AG20443 (cell line): ENCODE results near the gene RPL28.

Source experiments
- DNase-seq: peaks from one replicate; pipeline ENCODE4 v3.0.0; 2012; ENCODE audit warnings: low spot score, mixed read lengths

Gene RPL28

DNA sequence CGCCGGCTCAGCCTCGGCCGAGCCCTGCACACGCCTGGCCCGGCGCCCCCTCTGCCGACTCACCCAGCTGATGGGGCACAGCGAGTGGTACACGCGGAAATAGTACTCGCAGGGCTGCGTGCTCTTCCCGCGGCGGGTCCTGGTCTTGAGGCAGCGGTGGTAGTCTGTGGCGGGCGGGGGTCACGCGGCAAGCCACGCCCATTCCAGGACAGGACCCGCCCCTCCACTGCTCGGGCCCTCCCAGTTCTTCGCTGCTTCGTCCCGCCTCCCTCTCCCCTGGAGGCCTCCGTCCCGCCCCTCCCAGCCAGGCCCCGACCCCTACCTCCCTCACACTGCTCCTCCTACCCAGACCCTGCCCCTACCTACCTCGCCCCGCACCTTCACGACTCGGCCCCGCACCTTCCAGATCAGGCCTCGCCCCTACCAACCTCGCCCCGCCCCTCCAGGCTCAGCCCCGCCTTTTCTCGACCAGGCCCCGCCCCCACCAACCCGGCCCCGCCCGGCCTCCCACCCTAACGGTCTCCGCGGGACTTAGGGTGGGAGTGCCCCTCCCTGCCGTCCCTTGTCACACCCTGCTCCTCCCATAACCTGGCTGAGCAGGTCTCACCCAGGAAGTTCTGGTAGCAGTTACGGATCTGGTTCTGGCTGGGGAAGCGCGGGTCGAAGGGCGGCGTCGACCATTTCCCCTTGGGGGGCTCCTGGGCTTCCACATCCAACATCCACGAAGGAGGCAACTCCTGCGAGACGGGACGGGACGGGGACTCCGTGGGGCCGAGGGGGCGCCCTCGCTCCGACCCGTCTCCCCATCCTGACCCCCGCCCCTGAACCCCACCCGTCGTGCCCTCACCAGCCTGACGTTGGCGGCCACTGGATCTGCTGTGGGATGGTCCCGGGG is 31.7 kb upstream of the RPL28 start:
- DNase-seq, result peak; percentile 91

DNA sequence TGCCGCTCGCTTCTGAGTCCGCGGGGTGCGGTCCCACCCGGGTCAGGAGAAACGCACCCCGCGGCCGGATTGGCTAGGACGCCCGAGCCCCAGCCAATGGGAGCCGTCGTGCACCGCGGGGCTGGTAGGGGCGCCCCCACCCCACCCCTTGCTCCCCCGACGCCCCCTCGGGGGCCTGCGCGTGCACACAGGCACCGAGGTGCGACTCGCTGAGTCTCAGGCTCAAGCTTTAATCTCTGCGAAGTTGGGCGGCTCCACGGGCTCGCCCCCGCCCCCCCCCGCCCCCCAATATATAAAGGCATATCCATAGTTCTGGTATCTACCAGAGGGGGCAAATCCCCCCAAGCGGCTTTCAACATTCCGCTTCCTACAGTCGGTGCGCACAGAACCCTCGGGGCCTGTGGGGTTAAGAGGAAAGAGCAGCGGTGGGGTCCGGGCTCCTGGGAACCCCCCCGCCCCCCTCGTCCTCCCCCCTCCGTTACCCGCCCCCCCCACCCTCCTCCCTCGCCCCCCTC is 31.0 kb upstream of the RPL28 start, which contains the start of gene COX6B2:
COX6B2 (minus strand) TSS at position 22 of the 515 bp plus-strand sequence. CDS start 198 bp downstream, outside the sequence.
- peak; percentile 15 for DNase-seq

DNA sequence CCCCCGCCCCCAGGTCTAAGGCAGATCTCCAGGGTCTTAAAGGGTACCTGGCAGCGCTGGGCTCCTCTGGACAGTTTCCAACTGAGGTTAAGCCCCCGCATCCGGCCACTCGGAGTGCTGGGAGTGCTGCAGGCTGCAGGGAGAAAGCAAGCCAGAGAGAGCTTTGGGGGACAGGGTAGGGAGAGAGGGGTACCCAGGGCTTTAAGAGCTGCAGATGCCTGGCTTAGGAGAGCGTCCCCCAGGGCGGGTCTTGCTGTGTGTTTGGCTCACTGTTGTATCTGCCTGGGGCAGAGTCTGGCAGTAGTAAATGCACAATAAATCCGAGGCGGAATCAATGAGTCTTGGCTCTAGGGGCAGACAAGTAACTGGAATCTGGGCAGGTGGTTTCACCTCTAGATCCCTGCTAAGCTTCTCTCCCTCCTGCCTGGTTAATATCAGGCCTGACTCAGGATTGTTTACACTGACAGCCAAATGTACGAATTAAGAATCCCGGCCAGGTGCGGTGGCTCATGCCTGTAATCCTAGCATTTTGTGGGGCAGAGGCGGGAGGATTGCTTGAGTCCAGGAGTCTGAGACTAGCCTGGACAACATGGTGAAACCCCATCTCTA is 30.4 kb upstream of the RPL28 start:
- DNase-seq, result peak; percentile 16

DNA sequence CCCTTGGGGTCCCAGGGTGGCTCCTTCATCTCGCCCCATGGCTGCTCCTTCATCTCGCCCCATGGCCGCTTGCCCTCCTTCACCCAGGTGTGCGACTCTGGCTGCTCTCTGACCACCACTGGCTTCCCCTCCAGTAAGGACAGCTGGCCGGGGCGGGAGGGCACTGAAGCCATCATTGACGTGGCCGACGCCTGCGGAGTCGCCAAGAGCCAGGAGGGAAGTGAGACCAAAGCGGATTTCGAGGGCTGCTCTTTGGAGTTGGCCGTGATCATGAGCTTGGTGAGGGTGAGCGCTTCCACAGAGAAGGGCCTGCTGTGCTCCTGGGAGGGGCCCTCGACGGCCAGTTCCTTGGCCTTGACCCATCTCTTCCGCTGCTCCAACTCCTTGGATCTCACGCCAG is 27.2 kb upstream of the RPL28 start:
- DNase-seq, result no peak

DNA sequence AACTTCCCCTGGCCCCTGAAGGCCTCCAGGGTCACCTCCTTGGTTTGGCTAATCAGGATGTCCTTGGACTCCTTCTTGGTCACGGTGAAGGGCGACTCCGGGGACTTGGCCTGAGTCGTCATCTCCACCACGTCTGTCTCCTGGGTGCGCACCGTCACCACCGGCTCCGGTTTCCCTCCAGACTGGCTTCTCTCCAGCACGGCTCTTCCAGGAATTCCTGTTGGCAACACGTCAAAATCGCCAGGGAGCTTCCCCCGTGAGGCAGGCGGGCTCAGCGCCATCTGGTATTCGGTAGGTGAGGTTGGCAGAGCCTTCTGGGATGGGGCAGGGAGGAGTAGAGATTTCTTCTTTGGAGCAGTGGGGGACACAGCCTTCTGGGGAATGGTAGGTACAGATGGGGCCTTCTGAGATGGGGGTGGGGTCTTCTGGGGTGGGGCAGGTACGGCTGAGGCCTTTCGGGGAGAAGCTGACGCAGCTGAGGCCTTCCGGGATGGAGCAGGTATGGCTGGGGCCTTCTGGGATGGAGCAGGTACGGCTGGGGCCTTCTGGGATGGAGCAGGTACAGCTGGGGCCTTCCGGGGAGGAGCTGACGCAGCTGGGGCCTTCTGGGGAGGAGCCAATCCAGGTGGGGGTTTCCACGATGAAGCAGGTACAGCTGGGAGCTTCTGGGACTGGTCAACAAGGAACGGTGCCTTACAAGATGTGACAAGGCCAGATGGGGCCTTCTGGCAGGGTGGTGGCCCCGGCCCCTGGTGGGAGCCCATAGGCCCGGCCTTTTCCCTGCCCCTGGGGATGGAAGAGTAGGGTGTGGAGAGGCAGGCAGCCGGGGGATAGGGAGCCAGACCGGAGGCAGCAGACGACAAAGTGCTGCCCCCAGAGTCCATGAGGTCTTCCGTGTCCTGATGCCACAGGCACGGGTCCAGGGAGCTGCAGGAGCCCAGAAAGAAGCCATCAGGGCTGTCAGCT is 26.5 kb upstream of the RPL28 start:
- no peak for DNase-seq

DNA sequence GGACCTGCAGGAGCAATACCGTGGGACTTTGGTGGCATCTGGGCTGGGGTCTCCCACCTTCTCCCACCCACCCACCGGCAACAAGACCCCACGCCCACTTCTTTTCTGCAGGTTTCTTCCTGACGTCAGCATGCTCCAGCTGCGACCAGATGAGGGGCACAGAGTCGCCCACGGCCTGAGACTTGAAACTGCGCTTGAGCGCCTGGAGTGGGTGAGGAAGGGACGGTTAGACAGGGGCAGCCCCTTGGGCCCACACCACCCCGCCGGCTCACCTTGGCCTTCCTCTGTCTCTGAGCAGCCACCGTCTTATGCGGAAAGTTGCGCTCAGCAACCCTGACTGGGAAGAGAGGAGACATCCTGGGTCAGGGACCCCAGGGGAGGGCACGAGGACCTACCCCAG is 24.8 kb upstream of the RPL28 start:
- DNase-seq, result no peak

DNA sequence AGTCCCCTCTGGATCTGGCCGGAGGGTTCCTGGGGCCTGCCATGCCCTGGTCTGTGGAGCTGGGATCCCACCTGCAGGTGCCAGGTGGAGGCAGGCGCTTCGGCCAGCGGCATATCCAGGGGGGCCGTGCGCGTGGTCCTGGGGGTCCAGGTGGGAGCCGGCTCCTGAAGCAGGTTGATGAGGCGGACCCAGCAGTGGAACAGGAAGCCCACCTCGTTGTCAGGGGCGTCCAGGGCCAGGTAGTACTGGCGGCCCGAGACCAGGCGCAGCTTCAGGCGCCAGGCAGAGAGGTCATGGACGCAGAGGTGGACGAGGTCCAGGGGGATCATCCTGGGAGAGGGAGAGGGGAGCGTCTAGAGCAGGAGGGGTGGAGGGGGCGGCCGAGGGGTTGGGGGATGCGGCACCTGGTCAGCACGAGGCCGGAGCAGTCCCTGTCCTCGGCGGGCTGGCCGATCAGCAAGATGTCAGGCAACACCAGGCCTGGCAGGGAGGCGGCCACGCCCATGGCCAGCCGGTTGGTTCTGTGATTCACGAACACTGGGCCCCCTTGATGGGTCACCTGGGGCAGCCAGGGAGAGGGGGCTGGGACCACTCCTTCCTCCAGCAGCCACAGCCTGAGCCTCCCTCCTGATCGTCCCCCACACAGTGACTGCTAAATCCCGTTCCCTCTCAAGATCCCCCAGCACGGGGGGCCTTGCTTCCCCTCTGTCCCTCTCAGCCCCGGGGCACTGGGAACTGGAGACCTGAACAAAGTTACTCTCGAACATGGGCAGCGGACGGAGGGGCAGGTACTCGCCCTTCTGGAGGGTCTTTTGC is 23.4 kb upstream of the RPL28 start:
- DNase-seq, result no peak

DNA sequence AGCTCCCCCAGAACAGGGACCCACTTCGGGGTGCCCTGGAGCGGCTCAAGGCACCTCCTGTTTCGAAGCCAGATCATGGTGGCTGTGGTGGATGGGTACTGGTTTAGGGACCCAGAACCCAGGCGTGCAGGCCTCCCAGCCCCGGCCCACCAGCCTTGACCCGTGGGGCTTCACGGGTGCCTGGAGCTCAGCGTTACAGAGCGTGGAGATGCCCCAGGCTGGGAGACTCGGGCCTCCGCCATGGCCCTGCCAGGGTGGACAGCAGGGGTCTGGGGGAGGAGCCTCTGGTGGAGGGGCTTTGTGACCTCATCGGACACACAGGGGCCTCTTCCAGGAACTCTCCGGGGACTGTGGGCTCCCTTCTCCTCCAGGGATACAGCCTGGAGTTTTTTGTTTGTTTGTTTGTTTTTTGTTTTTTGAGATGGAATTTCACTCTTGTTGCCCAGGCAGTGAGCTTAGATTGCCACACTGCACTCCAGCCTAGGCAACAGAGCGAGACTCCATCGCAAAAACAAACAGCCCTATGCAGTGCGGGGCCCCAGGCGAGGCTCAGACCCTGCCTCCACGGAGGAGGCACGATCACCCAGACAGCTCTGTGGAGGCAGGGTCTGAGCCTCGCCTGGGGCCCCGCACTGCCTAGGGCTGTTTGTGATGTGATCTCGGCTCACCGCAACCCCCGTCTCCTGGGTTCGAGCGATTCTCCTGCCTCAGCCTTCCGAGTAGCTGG is 22.6 kb upstream of the RPL28 start, which contains the start of gene GARIN5B:
GARIN5B (minus strand) TSS at position 271 of the 727 bp plus-strand sequence; CDS start at position 77, 194 bp downstream.
- DNase-seq, result no peak

DNA sequence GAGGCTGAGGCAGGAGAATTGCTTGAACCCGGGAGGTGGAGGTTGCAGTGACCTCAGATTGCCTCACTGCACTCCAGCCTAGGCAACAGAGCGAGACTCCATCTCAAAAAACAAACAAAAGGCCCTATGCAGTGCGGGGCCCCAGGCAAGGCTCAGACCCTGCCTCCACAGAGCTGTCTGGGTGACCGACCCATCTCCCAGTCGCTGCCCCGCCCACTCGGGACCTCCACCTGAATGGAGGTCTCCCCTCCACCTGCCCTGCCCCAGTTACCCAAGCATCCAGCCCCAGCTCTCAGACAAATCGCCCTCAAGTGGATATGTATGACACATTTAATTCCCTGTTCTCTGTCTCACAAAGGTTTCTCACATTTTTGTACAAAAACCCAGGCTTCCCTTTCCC is 20.5 kb upstream of the RPL28 start:
- no peak for DNase-seq

DNA sequence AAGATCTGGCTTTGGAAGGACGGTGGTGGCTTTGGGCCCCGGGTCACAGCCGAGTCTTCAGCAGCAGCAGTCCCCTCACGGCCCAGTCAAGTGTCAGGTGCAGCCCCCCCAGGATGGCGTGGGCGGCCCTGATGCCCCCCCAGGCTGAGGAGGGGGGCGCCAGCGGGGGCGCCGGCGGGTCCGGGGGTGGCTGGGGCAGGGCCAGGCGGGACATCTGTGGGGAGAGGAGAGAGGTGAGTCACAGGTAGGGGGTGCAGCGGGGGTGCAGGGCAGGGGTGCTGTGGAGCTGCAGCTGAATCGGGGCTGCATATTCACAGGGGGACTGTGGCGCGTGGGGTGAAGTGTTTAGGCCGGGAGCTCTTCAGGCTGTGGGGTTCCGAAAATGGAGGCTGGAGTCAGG is 19.8 kb upstream of the RPL28 start:
- no peak for DNase-seq

DNA sequence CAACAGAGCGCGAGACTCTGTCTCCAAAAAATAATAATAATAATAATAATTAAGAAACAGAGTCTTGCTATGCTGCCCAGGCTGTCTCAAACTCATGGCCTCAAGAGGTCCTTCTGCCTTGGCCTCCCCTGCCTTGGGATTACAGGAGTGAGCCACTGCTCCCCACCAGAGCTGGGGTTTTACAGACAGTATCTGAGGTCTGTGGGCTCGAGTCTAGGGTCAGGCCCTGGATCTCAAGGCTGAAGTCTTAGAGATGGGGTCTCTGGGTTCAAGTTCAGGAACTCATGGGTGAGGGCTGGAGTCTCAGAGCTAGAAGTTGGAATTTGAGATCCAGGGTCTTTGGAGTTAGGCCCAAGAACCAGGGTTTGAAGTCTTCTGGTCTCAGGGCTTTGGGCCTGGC is 18.9 kb upstream of the RPL28 start:
- no peak for DNase-seq

DNA sequence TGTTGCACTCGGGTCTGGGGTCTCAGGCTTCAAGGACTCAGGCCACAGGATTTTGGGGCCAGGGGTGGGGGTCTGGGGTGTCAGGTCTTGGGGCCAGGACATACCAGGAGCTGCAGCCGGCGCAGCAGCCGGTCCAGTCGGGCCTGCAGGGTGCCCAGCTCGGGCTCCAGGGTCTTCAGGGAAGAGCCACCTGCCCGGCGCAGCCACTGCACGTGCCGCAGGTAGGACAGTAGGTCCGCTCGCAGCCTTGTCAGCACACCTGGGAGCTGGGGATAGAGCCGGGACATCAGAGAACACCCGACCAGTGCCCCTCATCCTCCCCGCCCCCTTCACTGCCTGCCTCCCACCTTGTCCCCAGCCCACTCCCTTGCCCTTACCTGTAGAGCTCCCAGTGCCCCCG is 17.6 kb upstream of the RPL28 start:
- no peak for DNase-seq

DNA sequence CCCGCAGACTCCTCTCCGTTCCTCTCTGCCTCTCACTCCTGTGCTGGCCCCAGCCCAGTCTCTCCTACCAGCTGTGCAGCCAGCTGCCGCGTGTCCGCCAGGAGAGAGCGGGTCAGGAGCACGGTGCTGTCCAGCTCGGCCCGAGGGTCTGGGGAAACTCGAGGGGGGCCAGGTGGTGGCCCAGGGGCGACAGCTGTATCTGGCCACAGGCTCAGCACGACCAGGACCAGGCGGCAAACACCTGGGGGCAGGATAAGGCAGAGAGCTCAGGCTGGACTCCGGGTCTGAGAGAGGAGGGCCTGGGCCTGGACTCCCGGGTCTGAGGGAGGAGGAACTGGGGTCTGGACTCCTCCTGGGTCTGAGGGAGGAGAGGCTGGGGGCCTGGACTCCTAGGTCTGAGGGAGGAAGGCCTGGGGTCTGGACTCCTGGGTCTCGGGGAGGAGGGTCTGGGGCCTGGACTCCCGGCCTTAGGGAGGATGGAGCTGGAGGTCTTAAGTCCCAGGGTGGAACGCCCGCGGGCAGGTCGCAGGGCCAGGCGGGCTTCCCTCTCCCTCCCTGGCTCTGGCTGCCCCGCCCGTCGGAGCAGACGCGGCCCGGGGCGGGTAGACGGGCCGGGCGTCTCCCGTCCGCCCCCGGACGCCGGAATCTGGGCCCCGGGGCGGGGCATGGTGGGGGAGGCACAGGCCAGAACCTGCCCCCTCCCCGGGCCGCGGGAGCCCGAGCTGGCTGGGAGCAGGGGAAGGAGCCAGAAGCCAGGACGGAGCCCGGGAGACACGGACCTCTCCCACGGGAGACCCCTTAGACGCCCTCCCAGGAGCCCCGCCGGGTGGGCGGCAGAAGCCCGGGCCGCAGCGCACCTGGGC is 16.8 kb upstream of the RPL28 start:
- peak; percentile 94 for DNase-seq

DNA sequence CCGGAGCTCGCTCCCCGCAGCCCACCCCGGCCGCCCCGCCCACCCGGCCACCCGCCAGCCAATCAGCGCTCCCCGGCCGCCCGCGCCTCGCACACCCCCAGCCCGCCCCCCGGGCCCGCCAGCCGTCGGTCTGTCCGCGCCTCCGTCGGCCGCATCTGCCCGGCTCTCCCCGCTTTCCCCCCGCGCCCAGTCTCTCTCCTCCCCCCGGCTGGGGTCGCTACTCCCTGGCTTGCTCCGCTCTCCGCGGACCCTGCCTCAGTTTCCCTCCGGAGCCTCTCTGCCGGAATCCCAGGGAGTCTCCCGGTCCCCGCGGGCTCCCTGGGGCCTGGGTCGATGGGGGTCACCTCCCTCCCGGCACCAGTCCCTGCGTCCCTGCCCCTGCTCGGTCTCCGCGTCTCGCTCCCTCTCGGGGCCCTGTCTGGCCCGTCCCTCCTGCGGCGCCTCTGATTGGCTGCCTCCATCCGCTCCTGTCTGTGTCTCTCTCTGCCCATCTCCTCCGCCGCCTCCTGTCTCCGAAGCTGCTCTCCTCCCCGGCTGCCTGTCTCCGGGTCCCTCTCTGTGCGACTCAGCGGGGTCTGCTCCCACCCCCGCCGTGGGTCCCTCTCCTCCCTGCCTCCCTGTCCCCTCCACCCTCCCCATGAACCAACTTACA is 16.0 kb upstream of the RPL28 start:
- DNase-seq, result peak; percentile 94

DNA sequence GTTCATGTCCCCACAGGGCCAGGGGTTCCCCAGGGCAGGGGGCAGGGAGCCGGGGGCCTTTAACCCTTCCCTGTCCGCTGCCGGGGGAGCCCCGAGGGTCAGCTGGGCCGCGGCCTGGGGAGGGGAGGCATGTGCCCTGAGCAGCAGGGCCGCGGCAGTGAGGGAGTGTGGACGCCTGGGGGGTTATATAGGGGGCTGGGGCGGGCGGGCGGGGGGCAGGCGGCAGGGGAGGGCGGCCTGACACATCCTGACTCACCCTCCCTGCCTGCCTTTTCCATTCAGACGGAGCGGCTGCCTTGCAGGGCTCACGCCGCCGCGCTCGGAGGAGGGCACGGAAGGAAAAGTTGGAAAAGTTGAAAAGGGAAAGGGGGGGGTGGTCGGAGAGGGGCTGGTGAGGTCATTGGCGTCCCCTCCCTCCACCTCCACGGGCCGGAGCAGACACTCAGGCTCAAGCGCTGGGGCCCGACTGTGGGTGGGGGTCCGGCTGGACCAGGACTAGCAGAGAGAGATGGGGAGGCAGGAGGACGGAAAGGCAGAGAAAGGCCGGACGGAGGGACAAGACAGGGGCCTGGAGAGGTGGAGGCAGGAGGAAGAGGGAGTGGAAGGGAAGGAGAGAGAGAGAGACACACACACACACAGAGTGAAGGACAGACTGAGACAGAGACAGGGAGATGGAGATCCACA is 15.3 kb upstream of the RPL28 start, which contains the start of gene IL11:
IL11 (minus strand) TSS at position 159 of the 684 bp plus-strand sequence; CDS start at position 6, 153 bp downstream.
- peak; percentile 87 for DNase-seq

DNA sequence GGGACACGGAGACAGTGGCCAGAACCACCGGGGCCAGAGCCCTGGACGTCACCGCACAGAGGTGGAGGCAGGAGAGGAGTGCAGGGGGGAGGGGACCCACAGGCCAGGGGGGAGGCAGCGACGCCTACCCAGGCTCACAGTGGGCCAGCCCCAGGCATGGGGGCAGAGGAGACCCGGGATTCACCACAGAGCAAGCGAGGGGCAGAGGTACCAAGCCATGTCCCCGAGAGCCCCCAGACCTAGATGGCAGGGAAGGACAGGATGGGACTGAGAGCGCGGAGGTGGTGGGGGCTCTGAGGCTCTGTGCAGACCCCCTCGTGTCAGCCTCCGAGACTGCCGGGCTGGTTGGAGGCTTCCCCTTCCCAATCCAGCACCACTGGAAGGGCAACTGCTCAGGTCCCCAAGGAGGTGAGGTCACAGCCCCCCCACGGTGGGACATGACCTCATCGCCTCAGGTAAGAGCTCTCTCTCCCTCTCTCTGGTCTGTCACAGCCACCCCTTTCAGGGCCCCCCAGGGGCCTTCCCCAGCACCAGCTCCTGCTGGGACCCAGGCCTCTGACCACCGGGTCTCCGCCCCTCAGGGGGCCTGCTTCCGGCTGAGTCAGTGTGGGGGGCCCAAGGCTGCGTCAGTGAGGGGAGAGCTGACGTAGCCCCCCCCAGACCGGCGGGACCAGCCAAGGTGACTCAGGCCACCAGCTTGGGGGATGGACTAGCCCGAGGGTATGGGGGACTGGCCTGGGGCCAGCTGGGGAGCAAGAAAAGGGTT is 13.2 kb upstream of the RPL28 start:
- DNase-seq, result peak; percentile 61

DNA sequence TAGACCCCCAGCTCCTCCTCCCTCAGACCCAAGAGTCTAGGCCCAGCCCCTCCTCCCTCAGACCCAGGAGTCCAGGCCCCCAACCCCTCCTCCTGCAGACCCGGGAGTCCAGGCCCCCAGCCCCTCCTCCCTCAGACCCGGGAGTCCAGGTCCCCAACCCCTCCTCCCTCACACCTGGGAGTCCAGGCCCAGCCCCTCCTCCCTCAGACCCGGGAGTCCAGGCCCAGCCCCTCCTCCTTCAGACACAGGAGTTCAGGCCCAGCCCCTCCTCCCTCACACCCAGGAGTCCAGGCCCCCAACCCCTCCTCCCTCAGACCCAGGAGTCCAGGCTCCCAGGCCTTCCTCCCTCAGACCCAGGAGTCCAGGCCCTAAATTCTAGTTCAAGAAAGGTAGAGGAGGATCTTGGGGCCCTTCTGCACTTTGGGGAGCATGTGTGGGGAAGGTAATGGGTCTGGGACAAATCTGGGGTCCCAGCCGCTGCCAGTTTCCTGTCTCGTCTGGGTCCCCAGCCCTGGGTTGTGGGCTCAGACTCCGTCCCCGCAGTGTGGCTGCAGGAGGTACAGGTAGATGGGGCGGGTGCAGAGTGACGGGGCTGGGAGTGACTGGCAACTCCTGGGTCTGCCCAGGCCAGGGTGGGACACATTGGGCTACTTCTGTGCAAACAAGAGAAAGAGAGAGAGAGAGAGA is 12.3 kb upstream of the RPL28 start:
- DNase-seq, result no peak
